GM12872 (cell line): Measurements from ENCODE around the gene MAMLD1.

ENCODE experiments used
- CTCF ChIP-seq: IDR thresholded peaks from 3 replicates; pipeline ENCODE4 v1.5.1; 2011; ENCODE audit warnings: low read depth, mild to moderate bottlenecking, low read length, moderate library complexity; ENCODE audit not compliant: insufficient read depth

Gene MAMLD1

GRCh38 chrX:150460781-150461180, 97.7 kb downstream of the MAMLD1 start:
- TF ChIP-seq CTCF, result no peak

GRCh38 chrX:150463566-150463965, 100.4 kb downstream of the MAMLD1 start:
- TF ChIP-seq CTCF, result no peak

- TF ChIP-seq CTCF, result no peak
Measured at GRCh38 chrX:150464001-150464400, 100.9 kb downstream of the MAMLD1 start.

- no peak for TF ChIP-seq CTCF
Measured at GRCh38 chrX:150465326-150465725, 102.2 kb downstream of the MAMLD1 start.

GRCh38 chrX:150465881-150466775, 103.0 kb downstream of the MAMLD1 start:
- no peak for TF ChIP-seq CTCF

GRCh38 chrX:150472306-150472705, 109.2 kb downstream of the MAMLD1 start:
- no peak for TF ChIP-seq CTCF

GRCh38 chrX:150473371-150473770, 110.3 kb downstream of the MAMLD1 start:
- no peak for TF ChIP-seq CTCF
